ENCODE measurements around the gene RRBP1. TPM values are rescaled to one million over a fixed set of nuclear protein-coding genes. Genes with fewer than 3 reads are reported as not detected.

Gene RRBP1
- total RNA-seq, 1 experiment from 2014 or later, result 75.9 TPM

DNA sequence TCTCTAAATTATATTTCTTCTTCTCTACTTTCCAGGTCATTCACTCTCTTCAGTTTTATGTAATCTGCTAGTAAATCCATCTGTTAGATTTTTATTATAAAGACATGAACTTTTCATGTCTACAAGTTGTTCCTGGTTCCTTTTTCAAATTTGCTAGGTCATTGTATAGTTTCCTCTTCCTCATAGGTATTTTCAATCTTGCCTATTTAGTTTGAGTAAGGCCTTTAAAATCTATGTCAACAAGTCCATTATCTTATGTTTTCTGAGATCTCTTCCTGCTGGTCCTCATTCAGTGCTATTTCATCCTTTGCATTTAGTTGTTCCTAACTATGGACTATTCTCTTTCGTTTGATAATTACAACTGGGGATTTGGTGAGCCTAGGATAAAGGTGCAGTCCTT lies 11.0 kb downstream of the RRBP1 start:
- POLR2A ChIA-PET (ENCODE audit: low non-redundant PET), result no interaction called here
- no peak overlapping the region for H3K4me3 ChIP-seq (ENCODE audit: low read depth, low read length, poor library complexity, severe bottlenecking)
- peaks cover 29% of the 10 kb centered on the region for H3K4me1 ChIP-seq (ENCODE audit: insufficient read depth, low read length, poor library complexity, severe bottlenecking)
- peaks cover 9% of the 10 kb centered on the region for H3K36me3 ChIP-seq (ENCODE audit: insufficient read depth, low read length, poor library complexity, severe bottlenecking)
- no peaks in the 10 kb centered on the region for H3K9me3 ChIP-seq (ENCODE audit: low read depth, low read length, poor library complexity, severe bottlenecking)
- CTCF ChIA-PET, result no interaction called here
- H3K27ac ChIP-seq (ENCODE audit: low read depth, low read length, poor library complexity, severe bottlenecking), result no peak overlapping the region
- no peak for DNase-seq (ENCODE audit: low spot score)
- BruUV-seq (replicated peaks), result no TSS peak
- H3K27me3 ChIP-seq (replicated peaks; ENCODE audit: insufficient read depth, low read depth, low read length, poor library complexity), result no peaks in the 10 kb centered on the region
- intact Hi-C loops (cut with micrococcal nuclease; ENCODE audit: unreplicated experiment), result no loop called here
- TF ChIP-seq, protein P1, sequence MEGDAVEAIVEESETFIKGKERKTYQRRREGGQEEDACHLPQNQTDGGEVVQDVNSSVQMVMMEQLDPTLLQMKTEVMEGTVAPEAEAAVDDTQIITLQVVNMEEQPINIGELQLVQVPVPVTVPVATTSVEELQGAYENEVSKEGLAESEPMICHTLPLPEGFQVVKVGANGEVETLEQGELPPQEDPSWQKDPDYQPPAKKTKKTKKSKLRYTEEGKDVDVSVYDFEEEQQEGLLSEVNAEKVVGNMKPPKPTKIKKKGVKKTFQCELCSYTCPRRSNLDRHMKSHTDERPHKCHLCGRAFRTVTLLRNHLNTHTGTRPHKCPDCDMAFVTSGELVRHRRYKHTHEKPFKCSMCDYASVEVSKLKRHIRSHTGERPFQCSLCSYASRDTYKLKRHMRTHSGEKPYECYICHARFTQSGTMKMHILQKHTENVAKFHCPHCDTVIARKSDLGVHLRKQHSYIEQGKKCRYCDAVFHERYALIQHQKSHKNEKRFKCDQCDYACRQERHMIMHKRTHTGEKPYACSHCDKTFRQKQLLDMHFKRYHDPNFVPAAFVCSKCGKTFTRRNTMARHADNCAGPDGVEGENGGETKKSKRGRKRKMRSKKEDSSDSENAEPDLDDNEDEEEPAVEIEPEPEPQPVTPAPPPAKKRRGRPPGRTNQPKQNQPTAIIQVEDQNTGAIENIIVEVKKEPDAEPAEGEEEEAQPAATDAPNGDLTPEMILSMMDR (conservative IDR thresholded peaks at IDR 0.05; ENCODE audit: low read depth, low read length), result no peak
- TF ChIP-seq EZH2 (IDR thresholded peaks at IDR 0.05; ENCODE audit: borderline replicate concordance, low read depth, low read length, poor library complexity, severe bottlenecking), result no peak

DNA sequence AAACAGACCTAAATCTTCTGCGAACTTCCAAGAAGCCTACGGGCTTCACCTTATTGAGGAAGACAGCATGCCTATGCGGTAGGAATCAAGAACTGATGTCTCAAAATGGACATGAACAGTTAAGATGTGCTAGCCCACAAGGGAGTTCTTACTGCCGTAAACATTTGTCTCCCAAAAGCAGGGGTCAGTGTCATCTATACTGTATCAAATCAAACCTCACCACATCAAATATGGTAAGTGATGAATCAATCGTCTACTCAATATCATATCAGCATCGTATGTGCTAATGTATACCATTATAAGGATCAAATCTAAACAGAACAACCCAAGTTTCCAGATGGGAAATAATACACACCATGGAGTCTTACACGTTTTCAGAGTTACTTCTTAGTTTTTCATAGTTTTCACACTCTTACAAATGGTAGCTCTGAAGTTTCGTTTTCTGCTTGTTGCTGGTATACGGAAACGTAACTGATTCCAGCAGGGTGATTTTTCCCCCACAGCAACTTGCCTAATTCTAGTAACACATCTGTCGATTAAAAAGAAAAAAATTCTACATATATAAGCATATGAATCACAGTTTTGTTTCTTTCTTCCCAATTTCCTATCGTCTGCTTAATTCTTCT lies 12.6 kb downstream of the RRBP1 start:
- Histone ChIP-seq H3K4me1 (ENCODE audit: insufficient read depth, low read length, poor library complexity, severe bottlenecking) (peaks cover 45% of the 10 kb centered on the region), H3K27me3 (replicated peaks; ENCODE audit: insufficient read depth, low read depth, low read length, poor library complexity) (no peaks in the 10 kb centered on the region), H3K9me3 (ENCODE audit: low read depth, low read length, poor library complexity, severe bottlenecking) (no peaks in the 10 kb centered on the region), H3K4me3 (ENCODE audit: low read depth, low read length, poor library complexity, severe bottlenecking) (no peak overlapping the region), H3K27ac (ENCODE audit: low read depth, low read length, poor library complexity, severe bottlenecking) (no peak overlapping the region), H3K36me3 (ENCODE audit: insufficient read depth, low read length, poor library complexity, severe bottlenecking) (peaks cover 9% of the 10 kb centered on the region)
- BruUV-seq (replicated peaks), result no TSS peak
- intact Hi-C loops (cut with micrococcal nuclease; ENCODE audit: unreplicated experiment), result loop anchor here (10.0 kb wide), 1 partner anchor 325 kb away; no protein-coding TSS in a partner anchor
- ChIA-PET CTCF (no interaction called here), POLR2A (ENCODE audit: low non-redundant PET) (no interaction called here)
- TF ChIP-seq, protein P1 (conservative IDR thresholded peaks at IDR 0.05; ENCODE audit: low read depth, low read length), result no peak
- no peak for TF ChIP-seq EZH2 (IDR thresholded peaks at IDR 0.05; ENCODE audit: borderline replicate concordance, low read depth, low read length, poor library complexity, severe bottlenecking)
- no peak for DNase-seq (ENCODE audit: low spot score)

DNA sequence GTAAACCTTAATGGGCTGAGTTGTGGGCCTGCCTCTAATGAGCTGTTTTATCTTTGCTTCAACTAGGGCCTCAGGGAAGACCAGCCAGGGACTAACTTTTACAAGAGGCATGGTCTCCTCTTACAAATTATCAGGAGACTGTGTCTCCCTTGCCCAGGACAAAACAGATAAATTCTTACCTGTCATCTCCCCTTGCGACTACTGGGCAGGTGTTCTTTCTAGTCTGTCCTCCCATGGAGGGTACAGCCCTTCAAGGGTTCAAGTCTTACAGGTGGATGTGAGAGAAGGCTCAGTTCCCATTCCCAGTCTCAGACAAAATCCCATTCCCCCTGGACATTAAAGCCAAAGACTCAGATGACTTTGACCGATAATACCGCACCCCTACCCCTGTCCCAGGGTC lies 13.6 kb downstream of the RRBP1 start:
- no peak overlapping the region for H3K27ac ChIP-seq (ENCODE audit: low read depth, low read length, poor library complexity, severe bottlenecking)
- TF ChIP-seq, protein P1 (conservative IDR thresholded peaks at IDR 0.05; ENCODE audit: low read depth, low read length), result no peak
- TF ChIP-seq EZH2 (IDR thresholded peaks at IDR 0.05; ENCODE audit: borderline replicate concordance, low read depth, low read length, poor library complexity, severe bottlenecking), result no peak
- ChIA-PET POLR2A (ENCODE audit: low non-redundant PET) (no interaction called here), CTCF (no interaction called here)
- intact Hi-C loops (cut with micrococcal nuclease; ENCODE audit: unreplicated experiment), result loop anchor here (10.0 kb wide), 1 partner anchor 326 kb away; no protein-coding TSS in a partner anchor
- no peaks in the 10 kb centered on the region for H3K9me3 ChIP-seq (ENCODE audit: low read depth, low read length, poor library complexity, severe bottlenecking)
- peaks cover 54% of the 10 kb centered on the region for H3K4me1 ChIP-seq (ENCODE audit: insufficient read depth, low read length, poor library complexity, severe bottlenecking)
- BruUV-seq (replicated peaks), result no TSS peak
- H3K27me3 ChIP-seq (replicated peaks; ENCODE audit: insufficient read depth, low read depth, low read length, poor library complexity), result no peaks in the 10 kb centered on the region
- H3K4me3 ChIP-seq (ENCODE audit: low read depth, low read length, poor library complexity, severe bottlenecking), result no peak overlapping the region
- peaks cover 9% of the 10 kb centered on the region for H3K36me3 ChIP-seq (ENCODE audit: insufficient read depth, low read length, poor library complexity, severe bottlenecking)
- no peak for DNase-seq (ENCODE audit: low spot score)
